Measurements from ENCODE around the gene FNIP1. TPM values are rescaled to one million over a fixed set of nuclear protein-coding genes. Genes with fewer than 3 reads are reported as not detected.

FNIP1 gene
- total RNA-seq, 1 donor from 2014 or later = 40.6 TPM

- DNase-seq (ENCODE audit: low spot score) = no peak
- H3K9me3 Mint-ChIP-seq (ENCODE audit: low read depth) = no peaks in the 10 kb centered on the region
- H3K4me1 Mint-ChIP-seq (ENCODE audit: low read depth) = peaks cover 23% of the 10 kb centered on the region
- TF ChIP-seq CTCF (IDR thresholded peaks at IDR 0.05) = no peak
- no peak overlapping the region for H3K4me3 Mint-ChIP-seq (ENCODE audit: unreplicated experiment)
- H3K27ac Mint-ChIP-seq (ENCODE audit: unreplicated experiment) = no peak overlapping the region
- H3K27me3 Mint-ChIP-seq (ENCODE audit: low read depth) = no peaks in the 10 kb centered on the region
- H3K36me3 Mint-ChIP-seq (ENCODE audit: low read depth) = peaks cover 8% of the 10 kb centered on the region
These were observed 156.6 kb downstream of the FNIP1 start for GRCh38 chr5:131640043-131640856.

- Mint-ChIP-seq H3K4me1 (ENCODE audit: low read depth) (peaks cover 15% of the 10 kb centered on the region), H3K27me3 (ENCODE audit: low read depth) (no peaks in the 10 kb centered on the region), H3K27ac (ENCODE audit: unreplicated experiment) (no peak overlapping the region), H3K9me3 (ENCODE audit: low read depth) (no peaks in the 10 kb centered on the region), H3K36me3 (ENCODE audit: low read depth) (no peaks in the 10 kb centered on the region), H3K4me3 (ENCODE audit: unreplicated experiment) (no peak overlapping the region)
- no peak for DNase-seq (ENCODE audit: low spot score)
- no peak for TF ChIP-seq CTCF (IDR thresholded peaks at IDR 0.05)
These were observed 157.7 kb downstream of the FNIP1 start for GRCh38 chr5:131639148-131639547.

GRCh38 chr5:131637694-131638093, 159.1 kb downstream of the FNIP1 start:
- Mint-ChIP-seq H3K9me3 (ENCODE audit: low read depth) (no peaks in the 10 kb centered on the region), H3K27ac (ENCODE audit: unreplicated experiment) (peak overlapping the region; percentile 57), H3K4me1 (ENCODE audit: low read depth) (peaks cover 20% of the 10 kb centered on the region), H3K4me3 (ENCODE audit: unreplicated experiment) (no peak overlapping the region), H3K27me3 (ENCODE audit: low read depth) (no peaks in the 10 kb centered on the region), H3K36me3 (ENCODE audit: low read depth) (no peaks in the 10 kb centered on the region)
- no peak for DNase-seq (ENCODE audit: low spot score)
- no peak for TF ChIP-seq CTCF (IDR thresholded peaks at IDR 0.05)

- DNase-seq (ENCODE audit: low spot score) = no peak
- H3K36me3 Mint-ChIP-seq (ENCODE audit: low read depth) = no peaks in the 10 kb centered on the region
- peak overlapping the region; percentile 97 for H3K4me3 Mint-ChIP-seq (ENCODE audit: unreplicated experiment)
- no peak for TF ChIP-seq CTCF (IDR thresholded peaks at IDR 0.05)
- H3K27me3 Mint-ChIP-seq (ENCODE audit: low read depth) = no peaks in the 10 kb centered on the region
- H3K4me1 Mint-ChIP-seq (ENCODE audit: low read depth) = peaks cover 20% of the 10 kb centered on the region
- no peaks in the 10 kb centered on the region for H3K9me3 Mint-ChIP-seq (ENCODE audit: low read depth)
- peak overlapping the region; percentile 99 for H3K27ac Mint-ChIP-seq (ENCODE audit: unreplicated experiment)
These were observed 160.9 kb downstream of the FNIP1 start for GRCh38 chr5:131635684-131636572.

- TF ChIP-seq CTCF (IDR thresholded peaks at IDR 0.05) = peak; percentile 16
- Mint-ChIP-seq H3K4me3 (ENCODE audit: unreplicated experiment) (peak within 1 kb of the TSS; percentile 97), H3K27ac (ENCODE audit: unreplicated experiment) (peak within 1 kb of the TSS; percentile 99), H3K4me1 (ENCODE audit: low read depth) (peaks cover 20% of the 10 kb centered on the region), H3K36me3 (ENCODE audit: low read depth) (no peaks in the 10 kb centered on the region), H3K27me3 (ENCODE audit: low read depth) (no peaks in the 10 kb centered on the region), H3K9me3 (ENCODE audit: low read depth) (no peaks in the 10 kb centered on the region)
- DNase-seq (ENCODE audit: low spot score) = peak; percentile 96
These were observed 161.7 kb downstream of the FNIP1 start, which contains the start of gene RAPGEF6 for GRCh38 chr5:131634996-131635683. TSS of gene RAPGEF6 (minus strand) at chr5:131635229. CDS start at chr5:131635030, 199 bp downstream.

All from chondrocyte (in vitro differentiated cells).